ENCODE measurements around the gene UBE2L6.

DNA sequence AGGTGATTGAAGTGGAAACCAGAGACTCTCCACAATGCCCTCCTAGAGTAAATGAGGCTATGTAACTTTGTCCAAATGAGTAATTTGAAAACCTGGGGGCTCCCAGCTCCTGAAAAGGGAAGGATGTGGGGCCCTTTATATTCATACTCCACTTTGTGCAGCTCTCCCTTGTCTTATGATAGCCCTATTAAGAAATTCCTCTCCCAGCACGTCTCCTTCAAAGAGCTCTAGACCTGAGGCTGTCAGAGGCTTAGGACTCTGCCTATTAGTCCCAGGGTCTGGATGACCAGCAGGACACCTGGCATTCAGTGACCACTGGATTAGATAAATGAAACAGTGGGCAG, 54.0 kb downstream of the UBE2L6 start:
- TF ChIP-seq, protein P1, sequence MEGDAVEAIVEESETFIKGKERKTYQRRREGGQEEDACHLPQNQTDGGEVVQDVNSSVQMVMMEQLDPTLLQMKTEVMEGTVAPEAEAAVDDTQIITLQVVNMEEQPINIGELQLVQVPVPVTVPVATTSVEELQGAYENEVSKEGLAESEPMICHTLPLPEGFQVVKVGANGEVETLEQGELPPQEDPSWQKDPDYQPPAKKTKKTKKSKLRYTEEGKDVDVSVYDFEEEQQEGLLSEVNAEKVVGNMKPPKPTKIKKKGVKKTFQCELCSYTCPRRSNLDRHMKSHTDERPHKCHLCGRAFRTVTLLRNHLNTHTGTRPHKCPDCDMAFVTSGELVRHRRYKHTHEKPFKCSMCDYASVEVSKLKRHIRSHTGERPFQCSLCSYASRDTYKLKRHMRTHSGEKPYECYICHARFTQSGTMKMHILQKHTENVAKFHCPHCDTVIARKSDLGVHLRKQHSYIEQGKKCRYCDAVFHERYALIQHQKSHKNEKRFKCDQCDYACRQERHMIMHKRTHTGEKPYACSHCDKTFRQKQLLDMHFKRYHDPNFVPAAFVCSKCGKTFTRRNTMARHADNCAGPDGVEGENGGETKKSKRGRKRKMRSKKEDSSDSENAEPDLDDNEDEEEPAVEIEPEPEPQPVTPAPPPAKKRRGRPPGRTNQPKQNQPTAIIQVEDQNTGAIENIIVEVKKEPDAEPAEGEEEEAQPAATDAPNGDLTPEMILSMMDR (IDR thresholded peaks at IDR 0.05): no peak
- no peak for TF ChIP-seq POLR2A (IDR thresholded peaks at IDR 0.05)
- no peak for TF ChIP-seq POLR2AphosphoS5 (IDR thresholded peaks at IDR 0.05)

Data from stomach (tissue), 4 donors.